ENCODE results near the gene CUL2. TPM values are rescaled to one million over a fixed set of nuclear protein-coding genes. Genes with fewer than 3 reads are reported as not detected.

The CUL2 gene
- total RNA-seq, 1 donor from 2014 or later, result 43.0 TPM

- intact Hi-C loops (cut with micrococcal nuclease), result no loop called here
- no peaks in the 10 kb centered on the region for H3K9me3 Mint-ChIP-seq
- no peaks in the 10 kb centered on the region for H3K27me3 Mint-ChIP-seq (ENCODE audit: low read depth)
- H3K4me1 Mint-ChIP-seq (ENCODE audit: low read depth), result no peaks in the 10 kb centered on the region
- DNase-seq (ENCODE audit: low spot score), result no peak
- no peak overlapping the region for H3K27ac Mint-ChIP-seq
- no peaks in the 10 kb centered on the region for H3K36me3 Mint-ChIP-seq (ENCODE audit: low read depth)
- no peak overlapping the region for H3K4me3 Mint-ChIP-seq (ENCODE audit: low read depth)
These were observed 124.1 kb downstream of the CUL2 start for GRCh38 chr10:34966040-34966439.

- no peaks in the 10 kb centered on the region for H3K27me3 Mint-ChIP-seq (ENCODE audit: low read depth)
- intact Hi-C loops (cut with micrococcal nuclease), result no loop called here
- no peak overlapping the region for H3K27ac Mint-ChIP-seq
These were observed 125.9 kb downstream of the CUL2 start for GRCh38 chr10:34964166-34964800.

GRCh38 chr10:34962866-34963265, 127.3 kb downstream of the CUL2 start:
- no peaks in the 10 kb centered on the region for H3K4me1 Mint-ChIP-seq (ENCODE audit: low read depth)
- H3K36me3 Mint-ChIP-seq (ENCODE audit: low read depth), result no peaks in the 10 kb centered on the region
- no peaks in the 10 kb centered on the region for H3K9me3 Mint-ChIP-seq
- no peak for DNase-seq (ENCODE audit: low spot score)
- no peaks in the 10 kb centered on the region for H3K27me3 Mint-ChIP-seq (ENCODE audit: low read depth)
- no peak overlapping the region for H3K4me3 Mint-ChIP-seq (ENCODE audit: low read depth)
- intact Hi-C loops (cut with micrococcal nuclease), result no loop called here
- no peak overlapping the region for H3K27ac Mint-ChIP-seq

More at GRCh38 chr10:34964166-34964800, 125.9 kb downstream of the CUL2 start:
- Mint-ChIP-seq H3K9me3 (no peaks in the 10 kb centered on the region), H3K4me3 (ENCODE audit: low read depth) (no peak overlapping the region), H3K4me1 (ENCODE audit: low read depth) (no peaks in the 10 kb centered on the region), H3K36me3 (ENCODE audit: low read depth) (no peaks in the 10 kb centered on the region)
- DNase-seq (ENCODE audit: low spot score), result no peak

- intact Hi-C loops (cut with micrococcal nuclease), result no loop called here
- Mint-ChIP-seq H3K27ac (no peak overlapping the region), H3K9me3 (no peaks in the 10 kb centered on the region), H3K4me3 (ENCODE audit: low read depth) (no peak overlapping the region), H3K4me1 (ENCODE audit: low read depth) (no peaks in the 10 kb centered on the region), H3K36me3 (ENCODE audit: low read depth) (no peaks in the 10 kb centered on the region), H3K27me3 (ENCODE audit: low read depth) (no peaks in the 10 kb centered on the region)
- DNase-seq (ENCODE audit: low spot score), result no peak
These were observed 129.2 kb downstream of the CUL2 start for GRCh38 chr10:34960983-34961382.

GRCh38 chr10:34959786-34960185, 130.4 kb downstream of the CUL2 start:
- Mint-ChIP-seq H3K27me3 (ENCODE audit: low read depth) (no peaks in the 10 kb centered on the region), H3K4me3 (ENCODE audit: low read depth) (no peak overlapping the region), H3K36me3 (ENCODE audit: low read depth) (no peaks in the 10 kb centered on the region), H3K4me1 (ENCODE audit: low read depth) (no peaks in the 10 kb centered on the region), H3K9me3 (no peaks in the 10 kb centered on the region), H3K27ac (no peak overlapping the region)
- intact Hi-C loops (cut with micrococcal nuclease), result no loop called here
- no peak for DNase-seq (ENCODE audit: low spot score)

- no peaks in the 10 kb centered on the region for H3K27me3 Mint-ChIP-seq (ENCODE audit: low read depth)
- H3K4me3 Mint-ChIP-seq (ENCODE audit: low read depth), result no peak overlapping the region
- no peaks in the 10 kb centered on the region for H3K36me3 Mint-ChIP-seq (ENCODE audit: low read depth)
- H3K4me1 Mint-ChIP-seq (ENCODE audit: low read depth), result no peaks in the 10 kb centered on the region
- no peak overlapping the region for H3K27ac Mint-ChIP-seq
- intact Hi-C loops (cut with micrococcal nuclease), result no loop called here
- no peaks in the 10 kb centered on the region for H3K9me3 Mint-ChIP-seq
- DNase-seq (ENCODE audit: low spot score), result no peak
These were observed 130.8 kb downstream of the CUL2 start for GRCh38 chr10:34959321-34959720.

Other genes starting within 250 kb of the CUL2 start
- gene CREM, start 36.5 kb upstream of the CUL2 start, total RNA-seq, result 189 and 190 TPM in 2 replicates
- gene CCNY, start 246.2 kb upstream of the CUL2 start, total RNA-seq, result 60.4 and 67.1 TPM in 2 replicates

Data from activated T-helper 2 cell treated with anti-CD3 and anti-CD28 coated beads, Interferon-gamma antibody, Interleukin-2, Interleukin-4, amounts not matched to agents 10 μg/mL and 5 μg/mL and 100 μg/mL, durations not matched to agents 14 hours and 24 hours and 36 hours (primary cell).